MCF 10A (cell line): ENCODE measurements around the gene NSMCE3. TPM values are rescaled to one million over a fixed set of nuclear protein-coding genes. Genes with fewer than 3 reads are reported as not detected.

Source experiments
- BruUV-seq: library from RNA; stranded (reverse); fragments of 400-500 nt; replicated peaks from 2 replicates; lab custom pipeline; 2021; lab: Mats Ljungman, UMichigan
- CTCF ChIA-PET: fragments of 300-600 bp; sonication (Branson Sonifier 250); formaldehyde crosslinking; extraction: SDS; loops from one replicate; lab custom pipeline; 2021; ENCODE audit warnings: antibody characterized with exemption, inconsistent platforms; lab: Yijun Ruan, JAX
- POLR2A ChIA-PET: fragments of 300-600, 350-650 bp; sonication (Branson Sonifier 250); formaldehyde crosslinking; extraction: SDS; loops from one replicate; lab custom pipeline; 2020; ENCODE audit warnings: antibody characterized with exemption, inconsistent platforms; lab: Yijun Ruan, JAX
- DNase-seq: peaks from one replicate; pipeline ENCODE4 v3.0.0-alpha.2; 2018; ENCODE audit not compliant: unreplicated experiment
- H3K27ac Mint-ChIP-seq: one replicate; pipeline ENCODE4 v1.8.0; 2022; ENCODE audit warnings: mild to moderate bottlenecking, low read depth, mixed read lengths; ENCODE audit not compliant: unreplicated experiment
- H3K27me3 Mint-ChIP-seq: one replicate; pipeline ENCODE4 v1.8.0; 2022; ENCODE audit warnings: mixed read lengths; ENCODE audit not compliant: insufficient read depth, unreplicated experiment
- H3K36me3 Mint-ChIP-seq: one replicate; pipeline ENCODE4 v1.8.0; 2022; ENCODE audit warnings: mild to moderate bottlenecking, moderate library complexity, mixed read lengths; ENCODE audit not compliant: insufficient read depth, unreplicated experiment
- H3K4me1 Mint-ChIP-seq: one replicate; pipeline ENCODE4 v1.8.0; 2022; ENCODE audit warnings: mixed read lengths; ENCODE audit not compliant: insufficient read depth, unreplicated experiment
- H3K4me3 Mint-ChIP-seq: one replicate; pipeline ENCODE4 v1.8.0; 2022; ENCODE audit warnings: mild to moderate bottlenecking, moderate library complexity, mixed read lengths; ENCODE audit not compliant: unreplicated experiment
- H3K9me3 Mint-ChIP-seq: one replicate; pipeline ENCODE4 v1.8.0; 2022; ENCODE audit warnings: mixed read lengths; ENCODE audit not compliant: unreplicated experiment
- CTCF ChIP-seq: fragments of 200-600 bp; IDR thresholded peaks from one replicate; pipeline ENCODE4 v1.8.0; 2022; ENCODE audit warnings: antibody characterized with exemption, mild to moderate bottlenecking; ENCODE audit not compliant: unreplicated experiment
- intact Hi-C: fragments of 100-400 bp; cut with micrococcal nuclease; formaldehyde crosslinking; loops from 2 replicates; pipeline ENCODE4 v1.14.1; 2022
- total RNA-seq: library from RNA; stranded (reverse); gene quantifications from 2 replicates; pipeline ENCODE4 v1.2.3, GENCODE V29; 2022

The NSMCE3 gene
- total RNA-seq, 1 experiment from 2014 or later, result 6.7 TPM

GRCh38 chr15:29244123-29244522 is 25.5 kb downstream of the NSMCE3 start:
- ChIA-PET POLR2A (no interaction called here), CTCF (interaction anchor here (0.7 kb wide), 1 partner anchor 485 kb away, joined by 4 read pairs; no protein-coding TSS in a partner anchor)
- no TSS peak for BruUV-seq
- peaks cover 15% of the 10 kb centered on the region for H3K27me3 Mint-ChIP-seq
- no peak overlapping the region for H3K4me3 Mint-ChIP-seq
- no peak for TF ChIP-seq CTCF
- intact Hi-C loops, result no loop called here
- no peaks in the 10 kb centered on the region for H3K9me3 Mint-ChIP-seq
- no peak overlapping the region for H3K27ac Mint-ChIP-seq
- no peaks in the 10 kb centered on the region for H3K4me1 Mint-ChIP-seq
- H3K36me3 Mint-ChIP-seq, result no peaks in the 10 kb centered on the region
- DNase-seq, result no peak

- POLR2A ChIA-PET, result no interaction called here
- Mint-ChIP-seq H3K27ac (no peak overlapping the region), H3K36me3 (no peaks in the 10 kb centered on the region), H3K9me3 (no peaks in the 10 kb centered on the region), H3K27me3 (peaks cover 30% of the 10 kb centered on the region), H3K4me3 (no peak overlapping the region), H3K4me1 (no peaks in the 10 kb centered on the region)
- CTCF ChIA-PET, result interaction anchor here (0.7 kb wide), 1 partner anchor 29 kb away, joined by 3 read pairs; no protein-coding TSS in a partner anchor
- no peak for TF ChIP-seq CTCF
- no peak for DNase-seq
- BruUV-seq, result no TSS peak
- intact Hi-C loops, result no loop called here
Observed at GRCh38 chr15:29242456-29243242, 27.0 kb downstream of the NSMCE3 start.

- Mint-ChIP-seq H3K36me3 (no peaks in the 10 kb centered on the region), H3K9me3 (no peaks in the 10 kb centered on the region)
Observed at GRCh38 chr15:29241207-29241606, 28.4 kb downstream of the NSMCE3 start.

More at GRCh38 chr15:29241207-29241606, 28.4 kb downstream of the NSMCE3 start:
- intact Hi-C loops, result no loop called here
- Mint-ChIP-seq H3K27ac (no peak overlapping the region), H3K4me3 (no peak overlapping the region), H3K27me3 (peaks cover 42% of the 10 kb centered on the region), H3K4me1 (no peaks in the 10 kb centered on the region)
- DNase-seq, result no peak
- BruUV-seq, result no TSS peak
- ChIA-PET POLR2A (no interaction called here), CTCF (no interaction called here)
- no peak for TF ChIP-seq CTCF
